HG02970 (cell line): ENCODE measurements around the gene CDH23.

Experiments
- ATAC-seq: cut with Tn5 transposase; IDR thresholded peaks from one replicate; pipeline ENCODE4 v1.9.1; 2021; ENCODE audit warnings: mild to moderate bottlenecking, moderate library complexity, moderate number of reproducible peaks; ENCODE audit not compliant: unreplicated experiment, low FRiP score

Gene CDH23

DNA sequence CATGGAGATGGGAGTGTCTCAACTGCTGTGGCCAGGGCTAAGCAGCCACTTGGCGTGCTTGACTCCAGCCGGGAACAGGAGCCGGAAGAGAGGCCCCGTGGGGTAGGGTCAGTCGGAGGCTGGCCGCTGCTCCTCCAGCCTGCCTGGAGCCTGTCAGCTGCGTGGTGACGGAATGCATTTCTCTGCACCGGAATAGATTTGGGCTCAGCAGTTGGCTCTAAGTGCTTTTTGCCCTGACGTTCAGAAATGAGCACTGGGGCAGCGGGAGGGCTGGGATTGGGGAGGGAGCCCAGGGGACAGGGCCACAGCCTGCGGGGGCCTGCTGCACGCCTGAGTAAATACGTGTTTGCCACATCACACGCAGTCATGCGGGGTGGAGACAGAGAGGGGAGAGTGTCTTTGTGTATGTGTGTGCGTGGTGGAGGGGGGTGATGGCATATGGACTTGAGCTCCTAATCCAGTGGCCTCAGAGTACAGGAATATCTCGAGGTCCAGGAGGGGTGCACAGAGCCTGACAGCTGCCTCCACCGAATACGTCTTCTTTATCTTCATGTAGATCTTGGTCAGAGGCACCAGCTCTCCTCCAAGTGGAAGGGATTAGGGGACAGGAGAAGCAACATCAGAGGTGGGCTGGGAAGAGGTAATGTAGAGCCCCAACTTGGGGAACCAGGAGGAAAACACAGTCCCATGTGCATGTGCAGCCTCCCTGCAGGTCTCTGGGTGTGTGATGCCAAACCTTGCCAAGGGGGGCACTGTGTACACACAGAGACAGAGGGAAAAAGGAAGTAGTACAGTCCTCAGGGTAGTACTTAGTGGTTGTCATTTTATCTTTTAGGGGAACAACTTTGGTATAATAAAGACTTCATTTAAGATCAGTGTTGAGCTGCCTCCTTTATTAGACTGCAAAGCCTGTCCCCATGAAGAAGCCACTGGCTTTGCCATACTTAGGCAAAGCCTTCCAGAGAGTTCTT is 151.4 kb downstream of the CDH23 start:
- no peak for ATAC-seq

DNA sequence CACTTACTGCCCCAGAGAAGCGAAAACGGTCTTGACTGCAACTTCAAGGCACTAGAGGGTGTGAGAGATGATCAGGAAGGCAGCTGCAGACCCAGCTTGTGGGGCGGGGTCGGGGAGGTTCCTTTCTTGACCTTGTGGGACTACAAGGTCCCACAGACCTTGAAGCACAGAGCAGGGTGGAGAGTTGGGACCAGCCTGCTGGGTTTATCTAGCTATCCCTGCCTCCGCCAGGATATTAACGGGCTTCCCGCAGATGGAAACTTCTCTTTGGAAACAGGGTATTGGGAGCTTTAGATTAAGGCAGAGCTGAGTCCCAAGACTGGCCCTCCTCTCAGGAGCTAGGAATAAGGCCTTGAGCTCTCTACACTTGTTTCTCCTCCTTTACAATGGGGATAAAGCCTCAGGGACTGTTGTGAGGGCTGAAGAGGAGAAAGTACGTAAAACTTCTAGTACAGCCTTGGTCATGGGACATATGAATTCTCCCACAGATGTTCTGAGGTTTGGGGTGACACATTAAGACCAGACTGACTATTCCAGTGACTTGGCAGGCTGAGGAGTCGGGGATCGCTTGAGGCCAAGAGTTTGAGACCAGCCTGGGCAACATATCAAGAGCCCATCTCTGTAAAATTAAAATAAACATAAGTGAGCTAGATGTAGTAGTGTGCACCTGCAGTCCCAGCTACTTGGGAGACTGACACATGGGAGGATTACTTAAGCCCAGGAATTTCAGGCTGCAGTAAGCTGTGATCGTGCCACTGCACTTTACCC is 153.2 kb downstream of the CDH23 start:
- no peak for ATAC-seq

DNA sequence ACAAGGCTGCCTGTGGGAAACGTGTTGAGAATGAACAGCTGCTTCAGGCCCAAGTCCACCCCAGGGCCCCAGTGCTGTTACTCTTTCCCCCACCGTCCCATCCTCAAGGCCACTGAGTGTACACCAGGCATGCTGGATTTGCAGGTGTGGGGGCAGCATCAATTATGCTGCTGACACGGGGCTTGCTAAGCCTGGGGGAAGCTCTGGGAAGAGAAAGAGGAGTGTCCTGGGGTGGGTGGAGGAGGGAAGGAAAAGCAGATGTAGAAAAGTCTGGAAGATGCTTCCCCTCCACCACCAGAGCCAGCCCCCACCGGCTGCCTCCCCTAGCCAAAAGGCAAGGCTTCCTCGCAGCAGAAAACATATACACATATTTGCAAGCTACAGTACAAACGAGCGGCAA is 153.9 kb downstream of the CDH23 start:
- ATAC-seq, result no peak

DNA sequence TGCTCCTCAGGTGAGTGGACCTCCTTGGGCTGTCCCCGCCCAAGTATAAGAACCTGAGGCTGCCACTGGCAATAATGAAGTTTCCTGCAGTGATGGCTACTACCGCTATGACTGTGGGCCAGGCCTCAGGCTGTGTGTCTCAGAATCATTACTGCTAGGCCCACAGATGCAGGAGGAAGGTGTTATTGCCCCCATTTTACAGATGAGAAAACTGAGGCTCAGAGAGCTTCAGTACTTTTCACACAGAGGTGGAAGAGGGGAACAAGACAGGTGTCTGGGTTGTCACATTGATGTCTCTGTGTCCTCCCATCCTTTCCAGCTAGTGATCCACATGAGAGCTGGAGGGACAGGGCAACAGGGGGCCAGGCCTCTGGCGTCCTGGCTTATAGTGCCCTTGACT is 155.2 kb downstream of the CDH23 start:
- no peak for ATAC-seq

DNA sequence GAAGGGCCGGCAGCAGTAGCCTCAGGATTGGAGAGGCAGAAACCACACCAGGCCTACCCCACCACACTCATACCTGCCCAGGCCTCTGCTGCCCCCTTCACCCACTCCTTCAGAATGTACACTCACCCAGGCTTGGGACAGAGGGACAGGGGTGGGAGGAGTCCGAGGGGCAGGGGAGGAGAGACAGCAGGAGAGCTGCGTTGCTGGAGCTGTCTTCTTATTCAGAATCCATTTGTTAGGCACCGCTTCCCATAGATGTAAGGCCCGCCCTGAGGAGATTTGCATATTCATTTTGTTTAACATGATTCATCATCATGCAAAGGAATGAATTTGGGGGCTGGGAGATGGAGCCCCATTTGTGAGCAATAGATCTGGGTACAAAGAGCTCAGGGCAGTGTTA is 156.7 kb downstream of the CDH23 start:
- no peak for ATAC-seq

DNA sequence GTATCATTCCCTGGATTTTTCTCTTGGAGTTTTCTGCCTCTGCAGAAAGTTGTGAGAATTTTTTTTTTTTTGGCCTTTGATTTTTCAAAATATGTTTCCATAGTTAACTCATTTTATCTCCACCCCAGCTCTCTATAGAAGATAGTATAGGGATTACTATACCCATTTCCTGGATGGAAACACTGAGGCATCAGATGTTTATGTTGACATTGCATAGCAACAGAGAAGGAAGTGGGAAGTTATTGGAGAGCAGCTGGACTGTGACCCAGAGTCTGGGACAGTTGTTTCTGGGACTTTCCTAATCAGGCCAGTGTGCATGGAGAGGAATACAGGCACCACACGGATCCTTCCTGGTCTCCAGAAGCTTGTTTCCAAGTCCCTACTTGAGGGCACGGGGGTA is 158.0 kb downstream of the CDH23 start:
- ATAC-seq, result no peak

DNA sequence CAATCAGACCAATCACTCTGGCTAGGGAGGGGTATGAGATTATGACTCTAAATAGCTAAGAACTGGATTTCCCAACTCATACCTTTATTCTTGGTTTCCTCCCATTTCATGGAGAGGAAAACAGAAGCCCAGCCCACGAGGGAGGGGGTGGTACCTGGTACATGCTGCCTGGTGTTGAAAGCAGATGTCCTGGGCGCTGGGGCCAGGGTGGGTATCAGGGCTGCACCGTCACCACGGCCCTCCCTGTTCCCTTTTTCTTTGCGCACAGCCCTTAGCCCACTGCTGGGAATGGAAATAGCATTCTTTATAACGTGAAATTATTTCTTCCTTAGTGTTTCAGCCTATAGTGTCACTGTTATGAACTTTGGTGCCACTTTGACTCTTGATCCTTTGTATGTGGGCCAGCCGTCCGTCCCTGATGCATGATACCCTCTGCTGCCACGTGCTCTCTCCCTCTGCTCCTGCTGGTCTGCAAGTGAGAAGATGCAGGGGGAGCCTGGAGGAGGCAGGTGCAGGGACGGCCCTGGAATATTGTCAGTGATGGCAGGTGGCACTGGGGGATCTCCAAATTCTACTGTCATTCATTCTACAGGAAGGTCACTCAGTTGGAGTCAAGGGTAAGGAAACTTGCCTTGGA is 158.5 kb downstream of the CDH23 start:
- no peak for ATAC-seq

DNA sequence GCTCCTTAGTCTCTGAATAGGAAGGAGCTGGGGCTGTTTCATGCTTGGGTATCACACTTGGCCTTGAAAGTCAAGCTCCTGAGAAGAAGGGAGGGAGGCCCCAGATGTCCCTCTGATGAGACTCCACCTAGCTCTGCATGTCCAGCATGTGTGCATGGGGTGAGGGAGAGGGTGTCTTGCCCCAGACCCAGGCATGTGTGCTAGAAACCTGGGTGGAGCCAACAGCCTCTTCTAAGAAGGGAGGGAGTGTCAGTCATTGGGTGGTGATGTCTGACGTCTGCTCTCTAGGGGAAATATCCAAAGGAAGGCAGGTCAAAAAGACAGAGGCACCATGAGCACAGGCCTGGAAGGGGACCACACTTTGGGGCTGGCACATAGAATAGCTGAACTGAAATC is 159.0 kb downstream of the CDH23 start:
- ATAC-seq, result no peak

DNA sequence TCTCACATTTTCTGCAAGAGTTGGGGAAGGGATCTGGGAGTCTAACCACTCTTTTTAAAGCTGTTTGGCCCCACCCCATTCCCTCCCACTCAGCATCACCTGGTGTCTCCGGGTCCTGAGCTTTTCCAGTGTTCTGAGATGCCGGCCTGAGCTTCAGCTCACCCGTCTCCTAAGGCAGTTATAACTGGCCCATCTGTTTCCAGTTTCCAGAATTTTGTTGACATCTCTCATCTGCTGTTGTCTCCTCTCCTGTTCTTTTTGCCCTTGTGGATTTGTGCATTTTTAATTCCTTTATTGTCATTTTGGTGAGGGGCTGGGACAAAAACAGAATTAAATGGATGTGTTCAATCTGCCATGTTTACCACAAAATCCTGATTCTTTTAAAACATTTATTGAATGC is 162.3 kb downstream of the CDH23 start:
- ATAC-seq, result no peak

DNA sequence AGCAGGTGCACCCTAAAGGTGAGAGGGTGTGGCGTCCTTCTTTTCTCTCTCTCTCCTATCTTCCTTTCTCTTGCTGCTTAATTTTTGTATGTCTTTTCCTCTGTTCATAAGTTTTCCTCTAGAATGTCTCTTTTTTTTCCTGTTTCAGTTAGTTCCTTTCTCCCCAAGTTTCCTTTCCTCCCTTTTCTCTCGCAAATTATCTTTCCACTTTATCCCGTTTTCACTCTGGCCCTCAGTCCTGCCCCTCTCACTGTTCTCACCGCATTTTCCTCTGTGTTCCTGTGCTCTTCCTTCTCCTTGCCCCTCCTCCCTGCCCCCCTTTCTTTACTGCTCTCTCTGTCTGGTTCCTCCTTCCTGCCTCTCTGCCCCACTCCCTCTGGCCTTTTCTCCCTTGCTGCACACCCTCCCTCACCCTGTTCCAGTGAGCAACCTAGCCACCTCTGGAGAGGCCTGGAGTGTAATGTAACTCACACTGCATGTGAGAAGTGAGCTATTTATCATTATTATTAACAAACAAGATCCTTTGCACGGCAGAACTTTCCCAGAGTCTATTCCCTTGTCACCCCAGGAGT is 164.4 kb downstream of the CDH23 start:
- ATAC-seq, result no peak

DNA sequence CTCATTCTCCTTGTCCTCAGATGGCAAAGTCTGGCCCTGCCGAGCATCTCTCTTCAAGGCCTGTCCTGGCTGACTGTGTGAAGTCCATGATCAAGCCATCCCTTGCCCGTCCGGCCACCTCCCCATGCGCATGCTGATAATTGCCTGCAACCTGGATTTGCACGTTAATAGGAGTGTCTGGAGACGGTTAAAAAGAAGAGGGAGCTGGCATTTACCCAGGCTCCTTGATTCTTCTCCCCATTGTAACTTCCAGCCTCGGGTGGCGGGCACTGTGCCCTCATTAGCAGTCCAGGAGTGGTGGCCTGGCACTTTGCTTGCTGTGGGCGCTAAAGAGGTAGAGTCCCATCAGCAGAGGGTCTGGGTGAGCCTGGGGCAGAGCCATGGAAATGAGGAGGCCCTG is 165.5 kb downstream of the CDH23 start:
- ATAC-seq, result no peak

DNA sequence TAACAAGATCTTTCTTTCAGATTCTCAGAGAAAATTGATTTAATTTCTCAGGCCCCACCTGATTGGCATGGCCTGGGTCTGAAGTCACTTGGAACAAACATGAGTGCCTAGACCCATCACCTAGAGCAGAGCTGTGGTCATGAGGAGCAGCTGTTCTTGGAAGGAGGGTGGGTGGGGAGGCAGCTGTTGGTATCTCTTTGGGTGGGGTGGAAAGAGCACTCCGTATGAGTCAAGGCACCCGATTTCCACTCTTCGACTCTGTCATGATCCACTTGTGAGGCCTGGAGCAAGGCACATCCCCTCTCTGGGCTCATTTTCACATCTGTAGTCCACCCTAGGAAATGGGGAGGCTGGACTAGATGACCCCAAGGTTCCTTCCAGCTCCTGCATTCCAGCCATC is 166.2 kb downstream of the CDH23 start:
- ATAC-seq, result no peak

DNA sequence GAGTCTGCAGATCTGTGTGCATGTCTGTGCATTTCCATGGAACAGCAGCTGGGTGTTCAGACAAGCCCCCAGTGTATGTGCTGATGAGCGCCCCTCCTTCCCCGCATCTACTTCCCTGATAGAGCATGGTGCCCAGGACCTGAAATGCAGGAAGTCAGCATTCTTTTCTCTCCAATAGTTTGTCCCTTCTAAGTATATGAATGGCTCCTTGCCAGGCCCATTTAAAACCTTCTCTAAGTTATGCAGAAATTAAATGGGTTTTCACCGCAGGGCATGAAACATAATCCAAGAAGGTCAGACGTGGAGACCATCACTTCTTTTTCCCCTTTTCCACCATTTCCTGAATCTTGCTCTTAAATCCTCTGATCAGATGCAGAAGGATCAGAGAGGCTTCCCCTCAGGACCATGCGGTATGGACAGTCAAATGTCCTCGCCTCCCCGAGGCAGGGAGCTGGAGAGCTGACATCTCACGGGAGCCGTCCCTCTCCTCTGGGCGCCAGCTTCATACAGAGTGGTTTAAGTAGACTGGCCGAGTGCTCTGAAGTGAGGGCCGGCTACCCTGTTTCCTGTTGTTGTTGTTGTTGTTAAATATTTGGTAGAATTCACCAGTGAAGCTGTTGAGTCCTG is 167.6 kb downstream of the CDH23 start:
- no peak for ATAC-seq

DNA sequence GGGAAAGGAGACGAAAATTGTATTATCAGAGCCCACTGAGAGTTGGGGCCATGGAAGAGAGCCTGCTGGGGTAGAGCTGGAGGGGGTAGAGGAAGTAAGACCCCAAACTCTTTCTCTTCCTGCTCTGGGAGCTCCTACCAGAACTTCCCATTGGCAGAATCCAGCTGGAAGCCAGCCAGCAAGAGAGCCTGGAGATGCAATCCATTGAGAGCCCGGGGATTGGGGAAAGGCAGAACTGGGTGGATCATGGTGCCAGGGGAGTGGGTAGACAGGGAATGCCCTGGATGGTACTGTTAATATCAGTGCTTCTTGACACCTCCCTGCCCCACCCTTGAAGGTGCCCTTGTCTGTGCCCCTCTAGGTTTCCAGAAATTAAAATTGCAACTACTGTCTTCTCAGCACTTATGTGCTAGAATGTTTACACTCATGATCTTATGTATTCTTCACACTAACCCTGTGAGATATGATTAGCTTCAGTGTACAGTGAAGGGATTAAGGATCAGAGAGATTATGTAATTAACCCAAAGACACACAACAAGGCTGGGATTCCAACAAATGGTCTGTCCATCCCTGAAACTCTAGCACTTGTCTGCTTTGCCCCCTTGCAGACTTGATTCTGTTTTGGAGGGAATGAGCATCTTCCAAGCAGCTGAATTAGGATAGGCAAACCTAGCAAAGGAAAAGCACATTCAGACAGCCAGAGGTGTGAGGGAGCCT is 168.7 kb downstream of the CDH23 start:
- no peak for ATAC-seq

DNA sequence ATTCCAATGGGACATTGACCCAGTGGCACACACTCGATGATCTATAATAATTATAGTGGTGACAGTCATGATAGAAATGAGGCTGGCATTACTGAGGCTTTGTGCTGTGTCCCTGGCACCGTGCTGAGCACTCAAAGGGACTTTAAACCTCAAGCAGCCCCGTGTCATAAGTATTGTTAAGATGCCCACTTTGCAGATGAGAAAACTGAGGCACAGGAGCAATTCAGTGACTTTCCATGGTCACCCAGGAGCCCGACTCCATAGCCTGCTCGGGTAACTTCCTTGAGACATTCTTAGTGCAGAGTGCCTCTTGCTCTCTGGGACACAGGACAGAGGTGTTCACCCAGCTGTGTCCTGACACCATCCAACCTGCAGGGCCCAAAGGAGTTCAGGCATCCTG is 170.3 kb downstream of the CDH23 start:
- ATAC-seq, result no peak

DNA sequence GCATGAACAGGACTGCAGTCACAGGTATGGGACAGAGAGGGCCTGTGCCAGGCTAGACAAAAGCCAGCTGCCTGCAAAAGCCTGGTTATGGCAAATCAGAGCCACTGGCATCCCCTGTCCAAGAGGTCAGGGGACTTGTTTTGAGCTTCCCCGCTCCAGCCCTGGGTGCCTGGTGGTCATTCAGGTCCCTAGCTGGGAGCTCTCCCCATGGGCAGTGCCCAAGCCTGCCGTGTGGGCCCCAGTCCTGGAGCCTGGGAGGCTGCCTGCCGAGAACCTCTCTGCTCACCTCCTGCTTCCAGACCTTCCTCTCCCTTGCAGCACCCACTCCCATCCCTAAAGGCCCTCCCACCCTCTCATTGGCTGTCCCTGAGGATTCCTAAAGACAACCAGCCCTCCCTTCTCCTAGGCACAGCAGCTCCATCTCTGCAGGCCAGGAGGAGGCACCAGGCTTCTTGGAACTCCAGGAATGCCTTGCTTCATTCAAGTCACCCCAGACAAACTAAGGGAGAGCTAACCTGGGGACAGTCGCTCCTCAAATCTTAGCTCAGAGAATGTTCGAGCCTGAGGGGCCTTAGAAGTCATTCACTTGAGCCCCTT is 172.3 kb downstream of the CDH23 start:
- no peak for ATAC-seq

DNA sequence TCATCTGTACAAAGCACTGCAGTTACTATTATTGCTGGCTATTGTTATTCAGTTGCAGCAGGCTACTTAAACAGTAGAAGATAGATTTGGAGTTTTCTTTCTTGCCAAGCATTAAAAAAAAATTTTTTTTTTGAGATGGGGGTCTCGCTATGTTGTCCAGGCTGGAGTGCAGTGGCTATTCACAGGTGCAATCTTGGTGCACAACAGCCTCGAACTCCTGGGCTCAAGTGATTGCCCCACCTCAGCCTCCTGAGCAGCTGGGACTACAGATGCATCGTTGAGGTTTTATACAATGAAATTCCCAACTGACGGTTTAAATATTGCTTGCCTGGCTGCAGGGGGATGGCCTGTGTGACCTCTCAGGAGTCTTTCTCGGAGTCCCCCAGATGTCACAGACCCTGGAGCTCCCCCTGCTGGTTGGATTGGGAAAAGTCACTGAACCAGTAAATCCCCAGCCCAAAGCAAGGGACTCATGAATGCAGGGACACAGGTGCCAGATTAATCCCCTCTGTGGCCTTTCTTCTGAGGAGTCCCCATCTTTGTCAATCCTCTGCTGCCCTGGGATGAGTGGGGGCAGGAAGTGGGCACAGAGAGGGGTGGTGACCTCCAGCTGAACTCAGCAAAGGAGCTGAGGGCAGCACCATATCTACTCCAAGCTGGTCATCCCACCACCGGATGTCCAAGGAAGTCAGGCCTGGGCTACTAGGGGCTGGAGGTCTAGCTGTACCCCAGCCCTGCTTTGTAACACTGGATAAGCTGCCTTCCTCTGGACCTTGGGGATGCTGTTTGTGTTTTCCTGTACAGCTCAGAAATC is 173.3 kb downstream of the CDH23 start:
- ATAC-seq, result no peak

DNA sequence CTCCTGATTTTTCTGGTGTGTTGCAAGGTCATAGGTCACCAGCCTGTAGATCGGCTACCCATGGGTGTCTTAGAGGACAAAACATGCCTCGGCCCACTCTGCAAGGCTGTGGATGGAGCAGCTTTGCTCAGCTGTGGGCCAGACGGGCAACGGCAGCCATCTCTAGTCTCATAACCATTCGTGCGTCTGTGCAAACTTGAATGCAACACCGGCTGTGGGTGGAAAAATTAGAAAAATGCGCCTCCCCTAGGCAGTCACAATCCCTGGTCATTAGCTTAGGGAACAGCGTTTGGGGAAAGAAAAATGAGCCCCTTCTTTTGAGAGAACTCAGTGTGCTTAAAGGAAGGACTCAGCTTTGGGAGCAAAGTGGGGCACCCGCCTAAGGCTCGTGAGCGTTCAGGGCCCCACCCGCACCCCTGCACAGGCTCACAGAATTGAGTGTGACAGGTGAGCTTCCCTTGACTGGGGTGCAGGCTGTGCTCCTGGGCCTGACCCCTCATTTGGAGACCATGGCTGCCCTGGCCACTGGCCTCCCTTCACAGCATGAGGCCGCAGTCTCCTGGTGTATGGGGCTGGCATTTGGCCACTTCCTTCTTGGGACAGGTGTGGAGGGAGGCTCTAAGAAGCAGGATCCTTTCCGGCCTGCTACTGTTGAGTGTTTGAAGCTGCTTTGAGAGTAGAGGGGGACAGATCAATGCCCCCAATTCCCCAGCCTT is 174.9 kb downstream of the CDH23 start:
- no peak for ATAC-seq
